ENCODE results near the gene MED15.

Gene MED15

GRCh38 chr22:20546541-20546950, 39.1 kb downstream of the MED15 start:
- CTCF ChIA-PET: interaction anchor here (1.7 to 12.5 kb wide), 2 partner anchors 18 to 39 kb away, joined by 4 to 100 read pairs; partner anchors contain the start of gene MED15
- DNase-seq (ENCODE audit: extremely low spot score): no peak
- POLR2A ChIA-PET: no interaction called here
- no peak for TF ChIP-seq CTCF (IDR thresholded peaks at IDR 0.05; ENCODE audit: control extremely low read depth, extremely low read depth, low read depth, missing control alignments)

GRCh38 chr22:20547029-20547428, 39.6 kb downstream of the MED15 start:
- TF ChIP-seq CTCF (IDR thresholded peaks at IDR 0.05; ENCODE audit: control extremely low read depth, extremely low read depth, low read depth, missing control alignments): no peak
- ChIA-PET CTCF (interaction anchor here (1.7 to 12.5 kb wide), 2 partner anchors 17 to 39 kb away, joined by 4 to 100 read pairs; partner anchors contain the start of gene MED15), POLR2A (no interaction called here)
- DNase-seq (ENCODE audit: extremely low spot score): no peak

- ChIA-PET POLR2A (no interaction called here), CTCF (interaction anchor here (1.1 to 12.5 kb wide), 4 partner anchors 16 to 193 kb away, joined by 3 to 100 read pairs (median 6); no protein-coding TSS in a partner anchor)
- no peak for TF ChIP-seq CTCF (IDR thresholded peaks at IDR 0.05; ENCODE audit: control extremely low read depth, extremely low read depth, low read depth, missing control alignments)
- no peak for DNase-seq (ENCODE audit: extremely low spot score)
These were observed 41.4 kb downstream of the MED15 start for GRCh38 chr22:20548806-20549205.

DNA sequence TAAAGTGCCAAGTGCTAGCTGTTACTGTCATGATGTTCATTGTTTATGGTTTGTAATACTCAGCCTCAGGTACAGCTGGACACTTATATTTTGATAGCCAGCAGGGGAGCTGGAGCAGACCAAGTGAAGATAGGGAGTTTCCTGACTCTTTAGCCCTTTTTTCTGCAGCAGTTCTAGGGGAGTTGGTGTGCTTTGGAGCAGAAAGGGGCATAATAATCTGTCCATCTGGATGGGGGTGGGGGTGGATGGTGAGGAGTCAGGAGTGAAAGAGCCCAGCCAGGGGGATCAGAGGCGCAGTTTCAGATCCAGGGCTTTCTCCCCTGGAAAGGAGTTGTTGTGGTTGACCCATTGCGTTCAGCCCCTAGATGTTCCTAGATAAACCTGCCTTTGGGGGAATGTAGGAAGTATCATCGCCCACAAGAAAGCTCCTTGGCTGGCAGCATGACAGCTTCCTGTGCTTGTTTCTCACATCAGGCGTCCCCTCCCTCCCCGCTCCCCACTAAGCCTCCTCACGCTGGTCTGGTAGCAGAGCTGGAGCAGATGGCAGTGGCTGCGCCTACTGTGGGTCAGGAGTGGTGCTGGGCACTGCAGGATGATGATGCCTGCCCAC, 41.9 kb downstream of the MED15 start:
- no peak for TF ChIP-seq CTCF (IDR thresholded peaks at IDR 0.05; ENCODE audit: control extremely low read depth, extremely low read depth, low read depth, missing control alignments)
- no peak for DNase-seq (ENCODE audit: extremely low spot score)
- POLR2A ChIA-PET: no interaction called here
- CTCF ChIA-PET: interaction anchor here (1.2 to 12.5 kb wide), 3 partner anchors 15 to 22 kb away, joined by 3 to 100 read pairs (median 10); no protein-coding TSS in a partner anchor

- ChIA-PET CTCF (interaction anchor here (1.2 to 12.5 kb wide), 3 partner anchors 14 to 22 kb away, joined by 3 to 100 read pairs (median 10); no protein-coding TSS in a partner anchor), POLR2A (no interaction called here)
- no peak for DNase-seq (ENCODE audit: extremely low spot score)
- no peak for TF ChIP-seq CTCF (IDR thresholded peaks at IDR 0.05; ENCODE audit: control extremely low read depth, extremely low read depth, low read depth, missing control alignments)
These were observed 42.8 kb downstream of the MED15 start for GRCh38 chr22:20550057-20550817.

GRCh38 chr22:20550851-20551744, 43.7 kb downstream of the MED15 start:
- ChIA-PET POLR2A (no interaction called here), CTCF (interaction anchor here (0.6 to 12.5 kb wide), 4 partner anchors 13 to 53 kb away, joined by 3 to 100 read pairs (median 6); no protein-coding TSS in a partner anchor)
- peak; percentile 58 for DNase-seq (ENCODE audit: extremely low spot score)
- TF ChIP-seq CTCF (IDR thresholded peaks at IDR 0.05; ENCODE audit: control extremely low read depth, extremely low read depth, low read depth, missing control alignments): no peak

Data from GM10248 (cell line).